ENCODE measurements around the gene PHEX. TPM values are rescaled to one million over a fixed set of nuclear protein-coding genes. Genes with fewer than 3 reads are reported as not detected.

The PHEX gene
- total RNA-seq, 1 donor from 2014 or later, result 0.09 TPM

DNA sequence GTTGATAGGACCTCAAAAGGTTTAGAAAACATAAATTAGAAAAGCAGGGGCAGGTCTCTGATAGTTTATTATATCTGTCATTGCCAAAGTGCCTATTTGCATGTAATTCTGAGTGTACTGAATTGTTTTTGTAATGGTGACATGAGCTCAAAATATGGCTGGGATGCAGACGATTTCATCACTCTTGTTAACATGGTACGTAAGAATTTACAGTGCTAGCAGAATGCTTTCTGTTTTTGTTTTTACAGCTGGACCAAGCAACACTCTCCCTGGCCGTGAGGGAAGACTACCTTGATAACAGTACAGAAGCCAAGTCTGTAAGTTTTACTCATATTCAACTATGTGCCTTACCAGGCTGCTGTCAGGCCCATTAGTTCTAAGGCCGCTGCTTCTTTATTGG is 58.1 kb downstream of the PHEX start:
- ATAC-seq (no peak), DNase-seq (ENCODE audit: low spot score) (no peak)
- intact Hi-C loops (cut with DNase I), result no loop called here

GRCh38 chrX:22093550-22093949 is 61.4 kb downstream of the PHEX start:
- DNase-seq (ENCODE audit: low spot score), result no peak
- intact Hi-C loops (cut with DNase I), result no loop called here
- no peak for ATAC-seq

- DNase-seq (ENCODE audit: low spot score), result peak; percentile 57
Measured at GRCh38 chrX:22095286-22095685, 63.2 kb downstream of the PHEX start.

DNA sequence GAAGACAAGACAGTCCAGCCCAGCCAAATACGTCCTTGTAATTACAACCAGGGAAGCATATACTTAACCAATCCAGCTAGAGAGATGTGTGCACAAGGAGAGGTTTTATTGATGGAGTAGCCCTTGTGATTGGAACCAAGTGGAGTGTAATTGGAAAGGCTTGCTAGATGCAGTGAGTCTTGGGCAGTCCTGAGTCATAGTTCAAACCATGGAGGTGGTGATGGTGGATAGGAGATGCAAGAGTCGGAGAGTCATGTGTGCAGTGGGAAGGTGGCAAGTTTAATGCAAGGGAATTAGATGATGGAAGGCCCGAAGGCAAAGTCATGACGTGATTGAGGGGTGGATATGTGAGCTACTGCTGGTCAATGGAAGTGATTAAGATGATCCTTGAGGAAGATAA is 63.7 kb downstream of the PHEX start:
- DNase-seq (ENCODE audit: low spot score) (no peak), ATAC-seq (no peak)
- intact Hi-C loops (cut with DNase I), result no loop called here

More at GRCh38 chrX:22095286-22095685, 63.2 kb downstream of the PHEX start:
- intact Hi-C loops (cut with DNase I), result no loop called here
- ATAC-seq, result peak; percentile 90

GRCh38 chrX:22097012-22097694 is 65.0 kb downstream of the PHEX start:
- ATAC-seq (peak; percentile 74), DNase-seq (ENCODE audit: low spot score) (no peak)
- intact Hi-C loops (cut with DNase I), result no loop called here

DNA sequence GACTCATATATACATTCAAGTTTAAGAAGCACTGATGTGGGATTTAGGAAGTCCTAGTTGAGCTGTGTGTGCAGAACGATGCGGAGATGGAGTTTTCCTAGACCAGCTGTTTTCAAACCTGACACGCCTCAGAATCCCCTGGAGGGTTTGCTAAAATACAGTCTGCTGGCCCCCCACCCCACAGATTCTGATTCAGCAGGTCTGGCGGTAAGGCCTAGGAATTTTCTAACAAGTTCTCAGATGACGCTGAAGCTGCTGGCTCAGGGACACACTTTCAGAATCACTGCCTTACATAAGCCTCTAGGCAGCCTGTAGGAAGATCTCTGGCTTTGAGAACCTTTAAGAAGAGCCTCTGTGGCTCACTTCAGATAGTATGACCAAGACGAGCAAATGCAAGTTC is 73.1 kb downstream of the PHEX start:
- intact Hi-C loops (cut with DNase I), result no loop called here
- DNase-seq (ENCODE audit: low spot score) (no peak), ATAC-seq (peak; percentile 38)

GRCh38 chrX:22105971-22106370 is 73.8 kb downstream of the PHEX start:
- intact Hi-C loops (cut with DNase I), result no loop called here
- no peak for ATAC-seq

GRCh38 chrX:22109442-22109841 is 77.3 kb downstream of the PHEX start:
- intact Hi-C loops (cut with DNase I), result no loop called here
- DNase-seq (ENCODE audit: low spot score), result no peak
- no peak for ATAC-seq

More at GRCh38 chrX:22105971-22106370, 73.8 kb downstream of the PHEX start:
- DNase-seq (ENCODE audit: low spot score), result no peak

DNA sequence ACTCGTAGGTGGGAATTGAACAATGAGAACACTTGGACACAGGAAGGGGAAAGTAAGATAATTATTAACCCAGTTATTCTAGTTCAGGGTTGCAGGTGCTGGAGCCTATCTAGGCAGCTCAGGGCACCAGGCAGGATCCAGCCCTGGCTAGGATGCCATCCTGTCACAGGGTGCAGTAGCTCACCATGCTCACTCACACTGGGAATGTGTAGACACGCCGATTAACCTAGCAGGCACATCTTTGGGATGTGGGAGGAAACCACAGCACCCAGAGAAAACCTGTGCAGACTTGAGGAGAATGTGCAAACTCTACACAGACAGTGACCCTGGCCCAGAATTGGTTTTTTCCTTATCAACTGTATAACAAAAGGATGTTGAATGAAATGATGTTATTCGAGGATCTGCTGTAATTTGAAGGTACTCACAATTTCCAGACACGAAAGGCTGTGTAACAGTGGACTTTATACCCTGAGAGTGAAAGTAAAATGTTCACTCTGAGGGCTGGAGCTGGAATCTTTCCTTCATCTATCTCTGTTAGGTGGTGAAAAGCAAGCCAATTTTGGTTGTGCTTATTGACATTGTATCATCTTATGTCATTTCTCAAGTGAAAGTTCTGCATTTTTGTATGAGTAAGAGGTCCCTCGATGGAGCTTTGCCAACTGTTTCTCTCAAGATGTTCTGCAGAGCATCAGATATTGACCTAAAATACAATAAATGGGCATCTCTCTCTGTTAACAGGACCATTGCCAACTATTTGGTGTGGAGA is 78.8 kb downstream of the PHEX start:
- intact Hi-C loops (cut with DNase I), result no loop called here
- DNase-seq (ENCODE audit: low spot score) (no peak), ATAC-seq (no peak)

- no peak for ATAC-seq
- intact Hi-C loops (cut with DNase I), result no loop called here
- DNase-seq (ENCODE audit: low spot score), result no peak
Measured at GRCh38 chrX:22116605-22117546, 84.8 kb downstream of the PHEX start.

- intact Hi-C loops (cut with DNase I), result no loop called here
- ATAC-seq (no peak), DNase-seq (ENCODE audit: low spot score) (no peak)
Measured at GRCh38 chrX:22117633-22118032, 85.5 kb downstream of the PHEX start.

DNA sequence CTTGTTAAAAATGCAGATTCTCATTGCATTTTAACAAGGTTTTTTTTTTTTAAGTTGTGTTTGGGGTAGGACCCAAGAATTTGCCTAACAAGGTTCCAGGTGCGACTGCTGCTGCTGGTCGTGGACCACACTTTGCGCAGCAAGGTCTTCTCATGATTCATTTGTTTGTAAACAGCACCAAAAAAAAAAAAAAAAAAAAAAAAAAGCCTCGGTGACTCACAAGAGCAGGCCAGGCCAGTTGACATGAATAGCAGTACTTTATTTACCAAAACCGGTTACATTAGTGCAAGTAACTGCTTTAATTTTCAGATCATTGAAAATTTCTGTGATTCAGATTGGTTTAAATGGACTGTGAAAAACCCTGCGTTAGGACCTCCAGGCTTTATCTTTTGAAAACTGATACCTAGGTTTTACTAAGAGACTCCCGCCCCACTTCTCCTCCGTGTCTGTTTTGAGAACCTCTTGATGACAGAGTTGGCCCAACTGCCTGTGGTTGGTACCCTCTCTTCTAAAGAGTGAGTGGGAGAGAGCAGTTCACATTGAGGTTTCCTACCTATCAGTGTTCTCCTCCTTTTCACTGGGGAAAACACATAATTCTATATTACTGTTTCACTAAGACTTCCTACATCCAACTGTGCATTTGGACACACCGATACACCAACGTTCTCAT is 86.2 kb downstream of the PHEX start:
- intact Hi-C loops (cut with DNase I), result no loop called here
- ATAC-seq, result no peak
- DNase-seq (ENCODE audit: low spot score), result no peak

DNA sequence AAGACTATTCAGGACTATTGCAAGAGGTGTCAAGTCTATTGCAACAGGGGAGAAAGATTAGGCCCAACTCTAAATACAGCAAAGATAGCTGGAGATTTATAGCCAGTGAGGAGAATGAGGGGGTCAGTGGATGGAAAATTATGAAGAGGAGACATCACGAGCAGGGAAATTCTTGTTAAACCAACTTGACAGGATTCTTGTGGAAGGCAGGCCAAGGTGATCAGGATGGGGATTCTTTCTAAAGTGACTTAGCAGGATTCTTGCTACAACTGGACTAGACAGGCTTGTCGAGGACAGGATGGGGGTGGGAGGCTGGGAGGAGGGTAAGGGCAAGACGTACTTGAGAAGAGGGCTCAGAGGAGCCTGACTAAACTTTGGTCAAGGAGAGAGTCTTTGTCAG is 89.0 kb downstream of the PHEX start:
- no peak for ATAC-seq
- intact Hi-C loops (cut with DNase I), result no loop called here

GRCh38 chrX:22122510-22122909 is 90.4 kb downstream of the PHEX start:
- DNase-seq (ENCODE audit: low spot score) (no peak), ATAC-seq (peak; percentile 90)
- intact Hi-C loops (cut with DNase I), result no loop called here

More for the DNA sequence above, 89.0 kb downstream of the PHEX start:
- DNase-seq (ENCODE audit: low spot score), result no peak

DNA sequence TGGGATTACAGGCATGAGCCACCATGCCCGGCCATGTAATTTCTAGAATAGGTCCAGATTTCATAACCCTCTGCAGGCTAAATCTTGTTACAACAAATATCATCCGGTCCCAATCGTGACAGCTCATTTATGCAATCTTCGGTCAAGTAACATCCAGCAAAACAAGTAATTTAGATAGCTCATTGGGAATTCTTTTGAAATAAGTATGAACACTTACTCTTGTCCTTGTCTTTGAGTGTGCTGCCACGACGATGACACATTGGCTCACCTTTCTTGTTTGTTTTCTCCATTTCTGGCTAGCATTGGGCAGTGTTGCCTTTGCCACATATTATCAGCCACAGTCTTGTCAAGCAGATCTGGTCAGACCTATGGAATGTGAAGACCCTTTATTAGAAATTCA is 92.0 kb downstream of the PHEX start:
- DNase-seq (ENCODE audit: low spot score) (no peak), ATAC-seq (peak; percentile 64)
- intact Hi-C loops (cut with DNase I), result no loop called here

GRCh38 chrX:22125481-22125880 is 93.4 kb downstream of the PHEX start:
- intact Hi-C loops (cut with DNase I), result no loop called here
- ATAC-seq, result no peak
- DNase-seq (ENCODE audit: low spot score), result no peak

DNA sequence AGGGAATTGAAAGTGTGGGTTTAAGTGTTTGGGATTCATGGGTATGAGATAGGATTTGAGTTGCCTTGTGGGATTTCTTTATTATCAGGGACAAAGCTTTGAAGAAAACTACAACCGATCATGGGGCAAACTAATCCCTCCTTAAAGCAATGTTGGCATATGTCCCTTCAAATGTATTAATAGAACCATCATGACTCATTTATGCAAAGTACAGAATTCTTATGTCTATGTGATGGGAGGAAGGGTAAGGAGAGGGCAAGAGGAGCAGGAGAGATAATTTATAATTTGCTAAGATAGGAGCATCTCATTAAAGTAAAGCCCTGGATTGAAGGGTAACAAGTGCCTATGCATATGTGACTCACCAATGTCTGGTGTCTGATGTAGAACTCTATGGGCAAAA is 94.2 kb downstream of the PHEX start:
- no peak for DNase-seq (ENCODE audit: low spot score)
- intact Hi-C loops (cut with DNase I), result no loop called here
- ATAC-seq, result no peak

DNA sequence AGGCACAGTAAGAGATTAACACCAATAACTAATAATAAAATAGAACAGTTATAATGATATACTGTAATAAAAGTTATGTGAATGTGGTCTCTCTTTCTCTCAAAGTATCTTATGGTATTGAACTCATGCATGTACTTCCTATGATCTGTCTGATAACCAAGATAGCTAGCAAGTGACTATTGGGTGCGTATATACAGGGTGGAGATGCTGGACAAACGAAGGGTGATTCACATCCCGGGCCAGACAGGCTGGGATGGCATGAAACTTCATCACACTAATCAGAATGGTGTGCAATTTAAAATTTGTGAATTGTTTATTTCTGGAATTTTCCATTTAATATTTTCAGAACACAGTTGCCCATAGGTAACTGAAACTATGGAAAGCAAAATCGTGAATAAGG is 96.8 kb downstream of the PHEX start:
- intact Hi-C loops (cut with DNase I), result no loop called here
- no peak for ATAC-seq
- no peak for DNase-seq (ENCODE audit: low spot score)

DNA sequence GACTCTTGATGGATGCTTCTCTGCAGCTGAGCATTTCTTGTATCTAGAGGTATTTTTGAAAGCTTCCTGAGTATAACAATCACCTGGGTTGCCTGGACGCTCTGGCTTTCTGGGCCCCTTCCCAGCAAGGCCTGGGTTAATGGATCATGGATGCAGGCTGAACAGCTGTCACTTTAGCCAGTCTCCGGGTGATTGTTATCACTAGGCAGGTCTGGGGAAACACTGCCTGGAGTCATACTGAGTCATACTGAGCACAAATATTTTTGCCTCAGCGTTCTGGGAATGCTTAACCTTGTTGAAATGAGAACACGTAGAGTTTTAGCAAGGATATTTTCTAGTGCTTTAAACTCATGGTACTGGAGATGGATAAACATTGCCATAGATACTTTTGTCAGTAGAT is 102.6 kb downstream of the PHEX start:
- intact Hi-C loops (cut with DNase I), result no loop called here
- ATAC-seq (no peak), DNase-seq (ENCODE audit: low spot score) (no peak)
